Vagina (tissue), 2 donors: ENCODE measurements around the gene TTC7B. TPM values are rescaled to one million over a fixed set of nuclear protein-coding genes. Genes with fewer than 3 reads are reported as not detected.

ENCODE experiments used
- DNase-seq, 2 donors: peaks; one replicate each; pipeline ENCODE4 v3.0.0-alpha.2; 2017; ENCODE audit errors: extremely low spot score in 2 of 2
- H3K27ac ChIP-seq: fragments of 200-600 bp; sonication (generic); one replicate; pipeline ENCODE4 v1.5.1; 2019
- H3K27me3 ChIP-seq: fragments of 200-600 bp; sonication (generic); one replicate; pipeline ENCODE4 v1.5.1; 2019
- H3K36me3 ChIP-seq, 2 donors: fragments of 200-600 bp; sonication (generic); one replicate each; pipeline ENCODE4 v1.5.1; 2017 to 2019
- H3K4me1 ChIP-seq: fragments of 200-600 bp; sonication (generic); one replicate; pipeline ENCODE4 v1.5.1; 2019
- H3K4me3 ChIP-seq, 2 donors: fragments of 200-600 bp; sonication (generic); 1 replicate in 1 of 2; 2 replicates in 1 of 2; pipeline ENCODE4 v1.5.1; 2016 to 2019
- H3K9me3 ChIP-seq: fragments of 200-600 bp; sonication (generic); one replicate; pipeline ENCODE4 v1.5.1; 2019
- POLR2A ChIP-seq, 2 donors: fragments of 450-650 bp; IDR thresholded peaks; one replicate each; pipeline ENCODE4 v1.6.1; 2017; ENCODE audit warnings: antibody characterized with exemption in 2 of 2, mild to moderate bottlenecking in 2 of 2, moderate library complexity in 2 of 2
- POLR2AphosphoS5 ChIP-seq, 2 donors: sonication (generic); formaldehyde crosslinking; IDR thresholded peaks; one replicate each; pipeline ENCODE4 v1.9.0; 2017; ENCODE audit warnings: antibody characterized with exemption in 2 of 2, mild to moderate bottlenecking in 2 of 2, low read depth in 1 of 2; ENCODE audit not compliant: insufficient read depth in 1 of 2
- intact Hi-C: fragments of 100-400 bp; cut with DNase I; formaldehyde crosslinking; loops from one replicate; pipeline ENCODE4 v1.15.1; 2023
- total RNA-seq: library from RNA; depleted of rRNA; stranded (reverse); fragments of >200 nt; gene quantifications from one replicate; pipeline ENCODE4 v1.2.3, GENCODE V29; 2016
- TF ChIP-seq, protein P1 (sequence below), 3 experiments: fragments of 450-650 bp in 2 of 3; fragments of 200-600 bp in 1 of 3; sonication (generic) in 1 of 3; IDR thresholded peaks; one replicate each; pipeline ENCODE4 v1.5.1; 2017 to 2019; ENCODE audit warnings: antibody characterized with exemption in 3 of 3, mild to moderate bottlenecking in 2 of 3, moderate library complexity in 2 of 3

Gene TTC7B
- total RNA-seq, 1 donor from 2014 or later, result 56.0 TPM

DNA sequence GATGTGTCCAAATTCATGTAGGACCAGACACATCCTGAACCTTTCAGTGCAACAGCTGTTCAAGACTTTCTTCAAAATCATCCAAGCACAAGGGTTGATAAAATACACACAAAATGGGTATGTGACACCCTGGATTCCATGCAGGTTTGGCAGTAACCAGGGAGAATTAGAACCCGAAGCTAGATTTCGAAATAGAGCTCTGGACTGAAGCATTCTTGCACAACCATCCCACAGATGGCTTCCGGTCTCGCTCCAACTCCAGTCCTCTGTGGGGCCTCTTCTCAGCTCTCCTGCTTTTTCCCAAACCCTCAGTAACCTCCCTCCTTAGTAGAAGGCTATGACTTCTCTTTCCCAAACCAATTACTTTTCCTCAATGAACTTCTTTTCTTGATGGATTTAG, 171.3 kb downstream of the TTC7B start:
- H3K4me1 ChIP-seq, result peaks cover 9% of the 10 kb centered on the region
- no peak for TF ChIP-seq POLR2AphosphoS5 (IDR thresholded peaks at IDR 0.05; ENCODE audit: insufficient read depth in 1 of 2, low read depth in 1 of 2)
- no peak for TF ChIP-seq POLR2A (IDR thresholded peaks at IDR 0.05)
- TF ChIP-seq, protein P1, sequence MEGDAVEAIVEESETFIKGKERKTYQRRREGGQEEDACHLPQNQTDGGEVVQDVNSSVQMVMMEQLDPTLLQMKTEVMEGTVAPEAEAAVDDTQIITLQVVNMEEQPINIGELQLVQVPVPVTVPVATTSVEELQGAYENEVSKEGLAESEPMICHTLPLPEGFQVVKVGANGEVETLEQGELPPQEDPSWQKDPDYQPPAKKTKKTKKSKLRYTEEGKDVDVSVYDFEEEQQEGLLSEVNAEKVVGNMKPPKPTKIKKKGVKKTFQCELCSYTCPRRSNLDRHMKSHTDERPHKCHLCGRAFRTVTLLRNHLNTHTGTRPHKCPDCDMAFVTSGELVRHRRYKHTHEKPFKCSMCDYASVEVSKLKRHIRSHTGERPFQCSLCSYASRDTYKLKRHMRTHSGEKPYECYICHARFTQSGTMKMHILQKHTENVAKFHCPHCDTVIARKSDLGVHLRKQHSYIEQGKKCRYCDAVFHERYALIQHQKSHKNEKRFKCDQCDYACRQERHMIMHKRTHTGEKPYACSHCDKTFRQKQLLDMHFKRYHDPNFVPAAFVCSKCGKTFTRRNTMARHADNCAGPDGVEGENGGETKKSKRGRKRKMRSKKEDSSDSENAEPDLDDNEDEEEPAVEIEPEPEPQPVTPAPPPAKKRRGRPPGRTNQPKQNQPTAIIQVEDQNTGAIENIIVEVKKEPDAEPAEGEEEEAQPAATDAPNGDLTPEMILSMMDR (IDR thresholded peaks at IDR 0.05), result no peak
- no peak for DNase-seq
- no peaks in the 10 kb centered on the region for H3K9me3 ChIP-seq
- peak overlapping the region; percentile 30 for H3K27ac ChIP-seq
- no peak overlapping the region for H3K4me3 ChIP-seq
- peaks cover 0 to 8% of the 10 kb centered on the region in 2 donors for H3K36me3 ChIP-seq
- no peaks in the 10 kb centered on the region for H3K27me3 ChIP-seq
- intact Hi-C loops, result no loop called here

DNA sequence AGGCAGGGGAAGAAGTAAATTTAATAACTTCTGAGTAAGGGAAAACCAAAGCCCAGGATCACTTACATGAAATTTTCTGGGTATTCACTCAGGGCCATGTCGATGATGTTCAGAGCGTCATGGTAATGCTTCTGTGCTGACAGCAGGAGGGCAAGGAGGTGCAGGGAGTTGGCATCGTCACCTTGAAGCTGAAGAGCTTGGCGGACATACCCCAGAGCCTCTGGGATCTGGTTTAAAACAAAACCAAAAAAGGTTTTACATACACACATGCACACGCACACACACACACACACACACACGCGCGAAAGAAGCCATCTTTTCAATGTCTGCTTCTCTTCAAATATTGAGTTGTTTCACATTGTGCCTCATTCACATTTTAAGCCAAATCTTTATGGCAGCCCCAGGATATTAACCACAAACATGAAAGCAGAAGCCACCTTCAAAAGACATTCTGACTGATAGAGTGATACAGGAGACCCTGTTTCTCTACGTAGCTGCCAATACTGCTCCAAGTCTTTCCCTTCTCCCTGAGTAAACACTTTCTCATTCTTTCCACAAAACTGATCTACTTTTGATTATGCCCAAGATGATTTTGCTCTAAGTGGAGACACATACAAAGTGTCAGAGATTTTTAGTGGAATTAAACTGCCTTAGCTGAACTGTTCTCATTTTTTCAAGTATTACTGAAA, 172.1 kb downstream of the TTC7B start:
- Histone ChIP-seq H3K27ac (no peak overlapping the region), H3K36me3 (peaks cover 0 to 8% of the 10 kb centered on the region in 2 donors), H3K4me3 (no peak overlapping the region), H3K27me3 (no peaks in the 10 kb centered on the region), H3K9me3 (no peaks in the 10 kb centered on the region), H3K4me1 (peaks cover 9% of the 10 kb centered on the region)
- intact Hi-C loops, result no loop called here
- TF ChIP-seq POLR2A (IDR thresholded peaks at IDR 0.05) (no peak), POLR2AphosphoS5 (IDR thresholded peaks at IDR 0.05; ENCODE audit: insufficient read depth in 1 of 2, low read depth in 1 of 2) (no peak)
- TF ChIP-seq, protein P1 (IDR thresholded peaks at IDR 0.05), result no peak
- no peak for DNase-seq

DNA sequence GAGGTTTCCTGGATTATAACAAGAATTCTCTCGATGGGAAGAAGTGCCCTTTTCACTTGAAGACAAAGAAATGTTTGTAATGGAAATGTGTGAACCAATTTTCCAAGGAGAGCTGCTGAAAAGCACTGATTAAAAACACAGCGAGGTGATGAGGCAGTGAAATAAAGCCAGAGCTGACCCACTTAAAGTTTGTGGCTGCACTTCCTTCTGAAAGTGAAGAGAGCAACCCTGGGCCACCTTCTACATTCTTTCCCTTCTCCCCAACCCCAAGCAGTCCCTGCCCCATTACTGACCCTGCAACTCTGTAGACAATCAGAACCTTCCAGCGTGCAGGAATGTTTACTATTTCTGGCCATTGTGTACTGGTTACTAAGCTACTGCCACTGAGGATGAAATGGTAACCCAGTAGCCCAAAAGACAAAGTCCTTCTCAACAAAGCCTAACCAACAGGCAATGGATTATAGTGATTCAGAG, 173.9 kb downstream of the TTC7B start:
- no peak overlapping the region for H3K27ac ChIP-seq
- intact Hi-C loops, result no loop called here
- H3K36me3 ChIP-seq, result peaks cover 0 to 8% of the 10 kb centered on the region in 2 donors
- peaks cover 9% of the 10 kb centered on the region for H3K4me1 ChIP-seq
- DNase-seq, result no peak
- H3K27me3 ChIP-seq, result no peaks in the 10 kb centered on the region
- no peak overlapping the region for H3K4me3 ChIP-seq
- TF ChIP-seq, protein P1 (IDR thresholded peaks at IDR 0.05), result no peak
- no peak for TF ChIP-seq POLR2AphosphoS5 (IDR thresholded peaks at IDR 0.05; ENCODE audit: insufficient read depth in 1 of 2, low read depth in 1 of 2)
- no peaks in the 10 kb centered on the region for H3K9me3 ChIP-seq

DNA sequence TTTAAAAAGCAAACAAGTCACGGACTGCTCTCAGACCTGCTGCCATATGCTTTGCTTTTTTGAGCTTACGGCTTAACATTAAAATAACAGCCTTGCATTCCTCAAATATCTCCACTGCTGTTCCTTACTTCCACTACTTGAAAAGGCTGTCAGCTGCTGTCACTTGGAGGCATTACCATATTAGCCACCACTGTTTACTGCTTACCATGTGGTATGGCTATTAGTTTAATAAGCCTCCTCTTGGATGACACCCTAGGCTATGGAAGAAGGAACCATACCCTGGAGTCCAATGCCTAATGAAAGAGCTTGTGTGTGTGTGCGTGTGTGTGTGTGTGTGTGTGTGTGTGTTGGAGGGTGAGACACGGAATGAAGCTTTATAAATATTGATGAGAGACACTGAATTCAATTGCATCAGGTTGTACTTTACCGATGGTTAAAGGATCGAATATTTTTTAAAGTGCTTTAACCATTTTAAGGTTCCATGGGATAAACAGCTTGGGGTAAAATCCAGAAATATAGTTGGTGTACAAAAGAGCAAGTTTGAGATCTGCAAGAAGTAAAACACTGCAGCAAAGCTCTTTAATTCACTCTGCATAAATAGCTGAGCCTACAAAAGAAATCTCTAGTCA, 174.5 kb downstream of the TTC7B start:
- DNase-seq, result no peak
- Histone ChIP-seq H3K27ac (no peak overlapping the region), H3K4me3 (no peak overlapping the region), H3K9me3 (no peaks in the 10 kb centered on the region), H3K27me3 (no peaks in the 10 kb centered on the region), H3K36me3 (peaks cover 0 to 7% of the 10 kb centered on the region in 2 donors), H3K4me1 (peaks cover 9% of the 10 kb centered on the region)
- TF ChIP-seq POLR2AphosphoS5 (IDR thresholded peaks at IDR 0.05; ENCODE audit: insufficient read depth in 1 of 2, low read depth in 1 of 2) (no peak), POLR2A (IDR thresholded peaks at IDR 0.05) (no peak)
- TF ChIP-seq, protein P1 (IDR thresholded peaks at IDR 0.05), result no peak
- intact Hi-C loops, result no loop called here

DNA sequence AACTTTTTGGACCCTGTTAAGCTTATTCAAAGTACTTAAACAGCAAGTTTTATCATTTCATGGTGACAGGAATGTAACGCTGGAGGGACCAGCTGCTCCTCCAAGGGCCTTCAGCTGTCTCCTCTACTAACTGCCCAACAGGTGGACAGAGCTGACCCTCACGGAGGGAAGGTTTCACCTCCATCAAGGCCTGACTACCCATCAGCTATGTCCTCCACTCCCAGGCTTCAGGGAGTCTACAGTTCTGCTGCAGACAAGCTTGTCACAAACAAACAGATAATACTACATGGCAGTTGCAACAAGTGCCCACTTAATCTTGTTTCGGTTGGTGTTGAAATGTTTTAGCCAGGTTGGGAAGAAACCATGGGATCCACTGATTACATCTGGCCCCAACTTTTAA, 175.1 kb downstream of the TTC7B start:
- no peak overlapping the region for H3K27ac ChIP-seq

More for the DNA sequence above, 175.1 kb downstream of the TTC7B start:
- Histone ChIP-seq H3K27me3 (no peaks in the 10 kb centered on the region), H3K4me3 (no peak overlapping the region), H3K4me1 (peaks cover 9% of the 10 kb centered on the region), H3K9me3 (no peaks in the 10 kb centered on the region), H3K36me3 (peaks cover 0 to 1% of the 10 kb centered on the region in 2 donors)
- DNase-seq, result peak in 1 of 2 donors; percentile 58
- TF ChIP-seq POLR2AphosphoS5 (IDR thresholded peaks at IDR 0.05; ENCODE audit: insufficient read depth in 1 of 2, low read depth in 1 of 2) (no peak), POLR2A (IDR thresholded peaks at IDR 0.05) (no peak)
- TF ChIP-seq, protein P1 (IDR thresholded peaks at IDR 0.05), result no peak
- intact Hi-C loops, result no loop called here
